A673 (cell line): Measurements from ENCODE around the gene RTKN2.

Source experiments
- CTCF ChIP-seq: fragments of 300-800, 200-600 bp; sonication (generic); conservative IDR thresholded peaks from 2 replicates; pipeline ENCODE4 v1.5.1; 2017; ENCODE audit warnings: low read depth, mild to moderate bottlenecking, antibody characterized with exemption, low read length, moderate library complexity, mixed read lengths
- EZH2 ChIP-seq: fragments of 200-600 bp; sonication (generic); IDR thresholded peaks from 2 replicates; pipeline ENCODE4 v1.6.1; 2017; ENCODE audit warnings: borderline replicate concordance, low read depth, mild to moderate bottlenecking, mixed read lengths, antibody characterized with exemption, low read length; ENCODE audit not compliant: poor library complexity, severe bottlenecking

- TF ChIP-seq CTCF (no peak), EZH2 (no peak)
These were observed 30.7 kb downstream of the RTKN2 start for GRCh38 chr10:62237966-62238365.
